HepG2 (cell line): ENCODE results near the gene CD37. TPM values are rescaled to one million over a fixed set of nuclear protein-coding genes. Genes with fewer than 3 reads are reported as not detected.

Source experiments
- ATAC-seq: fragments of 200-7000 bp; cut with Tn5 transposase; 3 replicates; pipeline ENCODE4 v1.9.1; 2020; ENCODE audit warnings: mild to moderate bottlenecking, moderate library complexity
- BruUV-seq: library from RNA; stranded (reverse); fragments of 400-500 nt; replicated peaks from 2 replicates; lab custom pipeline; 2021; lab: Mats Ljungman, UMichigan
- CTCF ChIA-PET: fragments of 300-600 bp; formaldehyde crosslinking; extraction: SDS; loops from one replicate; lab custom pipeline; 2021; ENCODE audit warnings: low total read pairs, inconsistent platforms, low intra/inter-chr PET ratio; lab: Yijun Ruan, JAX
- POLR2A ChIA-PET: fragments of 350-600 bp; sonication (Branson Sonifier 250); formaldehyde crosslinking; loops from one replicate; lab custom pipeline; 2020; ENCODE audit warnings: antibody characterized with exemption, inconsistent platforms; lab: Yijun Ruan, JAX
- DNase-seq: peaks from one replicate; pipeline ENCODE4 v3.0.0-alpha.2; 2015; ENCODE audit warnings: low spot score
- FAIRE-seq: peaks from 3 replicates; lab custom pipeline; 2011; peaks lifted over from hg19 to GRCh38; lab: Jason Lieb, UNC
- H2AFZ ChIP-seq: one replicate; pipeline ENCODE4 v1.6.1; 2011; ENCODE audit warnings: low read length, inconsistent platforms
- H3K27ac ChIP-seq: fragments of 300-600 bp; 3 replicates; pipeline ENCODE4 v1.8.0; 2011; ENCODE audit warnings: mixed run types, mild to moderate bottlenecking, mixed read lengths, low read length, inconsistent platforms; ENCODE audit not compliant: insufficient read depth; ENCODE audit errors: extremely low read length
- H3K27me3 ChIP-seq, 2 experiments: fragments of 200-600 bp in 1 of 2; 2 replicates in 1 of 2; 3 replicates in 1 of 2; pipeline versions ENCODE4 v1.6.0 to v1.8.0; 2011; ENCODE audit warnings: low read length in 2 of 2, mild to moderate bottlenecking in 2 of 2, moderate library complexity in 2 of 2, inconsistent platforms in 1 of 2; ENCODE audit not compliant: insufficient read depth in 2 of 2, control insufficient read depth in 1 of 2
- H3K36me3 ChIP-seq, 2 experiments: fragments of 200-600 bp in 1 of 2; replicated peaks in 1 of 2; 2 replicates in 1 of 2; 3 replicates in 1 of 2; pipeline versions ENCODE4 v1.5.1 to v1.8.0; 2011; ENCODE audit warnings: low read length in 2 of 2, inconsistent platforms in 1 of 2; ENCODE audit not compliant: insufficient read depth in 2 of 2, control insufficient read depth in 1 of 2
- H3K4me1 ChIP-seq: 2 replicates; pipeline ENCODE4 v1.5.1; 2012; ENCODE audit warnings: low read length, inconsistent platforms; ENCODE audit not compliant: insufficient read depth
- H3K4me2 ChIP-seq: 2 replicates; pipeline ENCODE4 v1.6.0; 2011; ENCODE audit warnings: low read depth, low read length, inconsistent platforms
- H3K4me3 ChIP-seq, 3 experiments: fragments of 200-600 bp in 1 of 3; sonication (generic), shearing (Covaris generic) in 1 of 3; replicated peaks in 1 of 3; 2 replicates each; pipeline ENCODE4 v1.5.1; 2011 to 2016; ENCODE audit warnings: low read length in 3 of 3, inconsistent platforms in 2 of 3, low read depth in 2 of 3, mild to moderate bottlenecking in 2 of 3, control low read depth in 1 of 3, mixed read lengths in 1 of 3; ENCODE audit not compliant: insufficient read depth in 1 of 3
- H3K79me2 ChIP-seq: one replicate; pipeline ENCODE4 v1.6.1; 2011; ENCODE audit warnings: low read length, inconsistent platforms; ENCODE audit not compliant: insufficient read depth
- H3K9ac ChIP-seq: 2 replicates; pipeline ENCODE4 v1.6.0; 2011; ENCODE audit warnings: mild to moderate bottlenecking, low read depth, low read length, inconsistent platforms; ENCODE audit not compliant: insufficient read depth
- H3K9me3 ChIP-seq: 2 replicates; pipeline ENCODE4 v1.5.1; 2012; ENCODE audit warnings: mild to moderate bottlenecking, low read length
- H4K20me1 ChIP-seq: 2 replicates; pipeline ENCODE4 v1.6.0; 2011; ENCODE audit warnings: inconsistent platforms, mild to moderate bottlenecking, low read length, moderate library complexity; ENCODE audit not compliant: insufficient read depth
- CSRNP1 ChIP-seq: sonication (generic); formaldehyde crosslinking; IDR thresholded peaks from 2 replicates; pipeline ENCODE4 v1.8.1; 2023; ENCODE audit warnings: mild to moderate bottlenecking, missing genetic modification reagents
- DMTF1 ChIP-seq: sonication (generic); formaldehyde crosslinking; IDR thresholded peaks from 2 replicates; pipeline ENCODE4 v1.4.0; 2020; ENCODE audit warnings: mild to moderate bottlenecking, missing genetic modification reagents
- FOSL1 ChIP-seq: sonication (generic); formaldehyde crosslinking; IDR thresholded peaks from 2 replicates; pipeline ENCODE4 v1.9.0; 2021; ENCODE audit warnings: missing genetic modification reagents, borderline replicate concordance
- LRRFIP1 ChIP-seq: sonication (generic); formaldehyde crosslinking; conservative IDR thresholded peaks from 2 replicates; pipeline ENCODE4 v1.4.0; 2020; ENCODE audit warnings: missing genetic modification reagents
- PHB2 ChIP-seq: fragments of 450-650 bp; IDR thresholded peaks from 2 replicates; pipeline ENCODE4 v1.6.1; 2018; ENCODE audit not compliant: partially characterized antibody
- POLR2G ChIP-seq: fragments of 200-400 bp; formaldehyde crosslinking; IDR thresholded peaks from 2 replicates; pipeline ENCODE4 v1.6.1; 2018; ENCODE audit warnings: mild to moderate bottlenecking, low read depth, low read length, moderate library complexity
- SATB2 ChIP-seq: sonication (generic); formaldehyde crosslinking; IDR thresholded peaks from 2 replicates; pipeline ENCODE4 v1.5.0; 2020; ENCODE audit warnings: missing genetic modification reagents
- TFE3 ChIP-seq: IDR thresholded peaks from 2 replicates; pipeline ENCODE4 v1.6.1; 2016
- ZFP91 ChIP-seq: sonication (generic); formaldehyde crosslinking; IDR thresholded peaks from 2 replicates; pipeline ENCODE4 v1.9.0; 2022; ENCODE audit warnings: missing genetic modification reagents, mild to moderate bottlenecking, borderline replicate concordance
- WGBS: methylation state at CpG from one replicate; pipeline ENCODE4 v1.1.6; 2017; ENCODE audit warnings: low lambda C conversion rate; 5-methylcytosine and 5-hydroxymethylcytosine counted together
- in situ Hi-C: cut with HindIII; loops from 2 replicates; pipeline ENCODE4 v1.10.0; 2017; ENCODE audit warnings: low pct_unique_long_range_greater_than_20kb; ENCODE audit not compliant: extremely low pct_ligation_motif_present
- intact Hi-C: fragments of 100-400 bp; cut with micrococcal nuclease; formaldehyde crosslinking; loops from one replicate; pipeline ENCODE4 v1.10.0; 2022; ENCODE audit not compliant: unreplicated experiment
- polyA plus RNA-seq, 8 experiments: library from polyadenylated mRNA; depleted of rRNA in 3 of 8; stranded (reverse) in 7 of 8; unstranded in 1 of 8; fragments of >200 nt; fragmentation: Illumina TruSeq in 4 of 8; extraction: Trizol in 4 of 8; gene quantifications; 2 replicates each; pipeline versions ENCODE4 v1.2.1 to v1.2.3, GENCODE V29; 2011 to 2016; ENCODE audit warnings: low read depth in 4 of 8, missing spikeins in 1 of 8, mixed read lengths in 1 of 8; ENCODE audit not compliant: insufficient read depth in 1 of 8
- total RNA-seq, 5 experiments: library from RNA; depleted of rRNA; stranded (reverse); fragments of >200 nt; fragmentation: Illumina TruSeq; extraction: Trizol; gene quantifications; 2 replicates each; pipeline ENCODE4 v1.2.3, GENCODE V29; 2016; ENCODE audit warnings: low read depth in 1 of 5

CD37 gene
- total and polyA plus RNA-seq, 2 of the 13 experiments (the other 11 are each of a cell fraction or from before 2014, with no cell fraction given), result not detected

GRCh38 chr19:49315111-49315510, 20.1 kb upstream of the CD37 start:
- BruUV-seq, result no TSS peak
- H3K36me3 ChIP-seq, result no peaks in the 10 kb centered on the region; a peak in 1 of 5 replicates
- no peak for ATAC-seq
- H3K27ac ChIP-seq, result no peak overlapping the region
- no peaks in the 10 kb centered on the region for H3K9me3 ChIP-seq
- in situ Hi-C loops, result no loop called here
- H3K79me2 ChIP-seq, result no peaks in the 10 kb centered on the region
- POLR2A ChIA-PET, result no interaction called here
- H3K4me2 ChIP-seq, result no peak overlapping the region
- intact Hi-C loops, result no loop called here
- WGBS, result 9% methylated on average over 1 of the region's 1 CpG
- no peak for FAIRE-seq
- CTCF ChIA-PET, result no interaction called here
- H3K27me3 ChIP-seq, result 0 out of 5 replicates have a peak, but pooled peaks cover 0 to under 1% of the 10 kb centered on the region in 2 experiments
- no peak for DNase-seq
- no peaks in the 10 kb centered on the region for H3K4me1 ChIP-seq
- H3K4me3 ChIP-seq, result no peak overlapping the region
- H2AFZ ChIP-seq, result no peak overlapping the region
- TF ChIP-seq DMTF1 (CRISPR knock-in tag), result no peak
- no peak for TF ChIP-seq POLR2G
- no peak for TF ChIP-seq SATB2
- TF ChIP-seq PHB2, result no peak
- no peak for TF ChIP-seq CSRNP1 (CRISPR knock-in tag)
- no peak for TF ChIP-seq ZFP91 (CRISPR knock-in tag)
- TF ChIP-seq LRRFIP1 (CRISPR knock-in tag), result no peak
- TF ChIP-seq FOSL1, result no peak
- no peak for TF ChIP-seq TFE3 (CRISPR knock-in tag)
- no peaks in the 10 kb centered on the region for H4K20me1 ChIP-seq
- H3K9ac ChIP-seq, result no peak overlapping the region
